Esophagus squamous epithelium (tissue), 5 donors: ENCODE results near the gene SLC38A8. TPM values are rescaled to one million over a fixed set of nuclear protein-coding genes. Genes with fewer than 3 reads are reported as not detected.

ENCODE experiments used
- DNase-seq: peaks from one replicate; lab custom pipeline; 2025; lab: John Stamatoyannopoulos, UW
- H3K27ac ChIP-seq, 4 donors: fragments of 200-600 bp; sonication (generic); one replicate each; pipeline ENCODE4 v1.5.1; 2016 to 2019; ENCODE audit warnings: mild to moderate bottlenecking in 1 of 4
- H3K27me3 ChIP-seq, 4 donors: fragments of 200-600 bp; sonication (generic); 1 replicate in 3 of 4; 2 replicates in 1 of 4; pipeline versions ENCODE4 v1.5.1 to v1.6.0; 2017 to 2021; ENCODE audit warnings: antibody characterized with exemption in 1 of 4
- H3K36me3 ChIP-seq, 3 donors: fragments of 200-600 bp; sonication (generic); one replicate each; pipeline ENCODE4 v1.5.1; 2016 to 2019
- H3K4me1 ChIP-seq, 3 donors: fragments of 200-600 bp; sonication (generic); one replicate each; pipeline ENCODE4 v1.5.1; 2017 to 2019
- H3K4me3 ChIP-seq, 4 donors: fragments of 200-600 bp; sonication (generic); 1 replicate in 3 of 4; 2 replicates in 1 of 4; pipeline ENCODE4 v1.5.1; 2016 to 2019; ENCODE audit warnings: mild to moderate bottlenecking in 2 of 4, moderate library complexity in 1 of 4
- H3K9me3 ChIP-seq, 3 donors: fragments of 200-600 bp; sonication (generic); one replicate each; pipeline ENCODE4 v1.5.1; 2016 to 2019
- CTCF ChIP-seq, 6 experiments: fragments of 450-650 bp in 4 of 6; fragments of 200-600 bp in 2 of 6; sonication (generic) in 2 of 6; IDR thresholded peaks; one replicate each; pipeline ENCODE4 v1.5.1; 2016 to 2019; ENCODE audit warnings: antibody characterized with exemption in 6 of 6, mild to moderate bottlenecking in 4 of 6, moderate library complexity in 4 of 6
- POLR2A ChIP-seq, 4 donors: fragments of 450-650 bp; IDR thresholded peaks; one replicate each; pipeline ENCODE4 v1.6.1; 2017; ENCODE audit warnings: antibody characterized with exemption in 4 of 4, mild to moderate bottlenecking in 4 of 4, moderate library complexity in 3 of 4
- WGBS, 2 donors: methylation state at CpG; one replicate each; pipeline ENCODE4 v1.1.5; 2018; 5-methylcytosine and 5-hydroxymethylcytosine counted together
- intact Hi-C: fragments of 100-400 bp; cut with DNase I; formaldehyde crosslinking; loops from one replicate; pipeline ENCODE4 v1.15.0; 2022
- total RNA-seq, 4 donors: library from RNA; depleted of rRNA; stranded (reverse); fragments of >200 nt; gene quantifications; one replicate each; pipeline ENCODE4 v1.1.0, GENCODE V29; 2016
- donor health status: DM: yes; HTN: yes; CAD: no.

SLC38A8 gene
- total RNA-seq, 4 donors from 2014 or later: not detected

- Histone ChIP-seq H3K4me3 (no peak overlapping the region), H3K9me3 (no peaks in the 10 kb centered on the region), H3K27me3 (peaks cover 0 to 17% (median 0%) of the 10 kb centered on the region in 4 donors), H3K4me1 (no peaks in the 10 kb centered on the region), H3K27ac (no peak overlapping the region), H3K36me3 (peaks cover 10 to 65% (median 19%) of the 10 kb centered on the region in 3 donors)
- no peak for DNase-seq
- 89 to 100% methylated on average over 1 to 13 of the region's 13 CpGs for WGBS, 2 donors
- TF ChIP-seq CTCF (IDR thresholded peaks at IDR 0.05): no peak
- no peak for TF ChIP-seq POLR2A (IDR thresholded peaks at IDR 0.05)
- intact Hi-C loops: no loop called here
Observed at GRCh38 chr16:84048871-84049270, 6.3 kb upstream of the SLC38A8 start.

- H3K9me3 ChIP-seq: no peaks in the 10 kb centered on the region
- H3K27ac ChIP-seq: no peak overlapping the region
- H3K27me3 ChIP-seq: peaks cover 0 to 23% (median 1%) of the 10 kb centered on the region in 4 donors
- H3K36me3 ChIP-seq: peaks cover 8 to 59% (median 14%) of the 10 kb centered on the region in 3 donors
- peaks cover 0 to 1% (median 0%) of the 10 kb centered on the region in 3 donors for H3K4me1 ChIP-seq
- DNase-seq: no peak
- intact Hi-C loops: no loop called here
- WGBS, 2 donors: 71% methylated on average over 7 of the region's 7 CpGs
- TF ChIP-seq CTCF (IDR thresholded peaks at IDR 0.05) (peak in 1 of 6 experiments; percentile 38), POLR2A (IDR thresholded peaks at IDR 0.05) (no peak)
- no peak overlapping the region for H3K4me3 ChIP-seq
Observed at GRCh38 chr16:84048270-84048669, 5.7 kb upstream of the SLC38A8 start.

- Histone ChIP-seq H3K4me1 (peaks cover 0 to 8% (median 0%) of the 10 kb centered on the region in 3 donors), H3K36me3 (peaks cover 8 to 52% (median 12%) of the 10 kb centered on the region in 3 donors), H3K27ac (no peak overlapping the region), H3K4me3 (no peak overlapping the region), H3K27me3 (peaks cover 0 to 29% (median 2%) of the 10 kb centered on the region in 4 donors), H3K9me3 (no peaks in the 10 kb centered on the region)
- no peak for TF ChIP-seq POLR2A (IDR thresholded peaks at IDR 0.05)
- TF ChIP-seq CTCF (IDR thresholded peaks at IDR 0.05): no peak
- intact Hi-C loops: no loop called here
- no peak for DNase-seq
- 80 to 89% methylated on average over 1 to 6 of the region's 6 CpGs for WGBS, 2 donors
Observed at GRCh38 chr16:84047626-84048025, 5.0 kb upstream of the SLC38A8 start.

- H3K4me3 ChIP-seq: no peak overlapping the region
- H3K27ac ChIP-seq: no peak overlapping the region
- peaks cover 0 to 34% (median 2%) of the 10 kb centered on the region in 4 donors for H3K27me3 ChIP-seq
- DNase-seq: no peak
- H3K36me3 ChIP-seq: peaks cover 8 to 48% (median 10%) of the 10 kb centered on the region in 3 donors
- peaks cover 0 to 9% (median 0%) of the 10 kb centered on the region in 3 donors for H3K4me1 ChIP-seq
- WGBS, 2 donors: 82 to 88% methylated on average over 6 of the region's 6 CpGs
- intact Hi-C loops: no loop called here
- no peak for TF ChIP-seq POLR2A (IDR thresholded peaks at IDR 0.05)
- no peak for TF ChIP-seq CTCF (IDR thresholded peaks at IDR 0.05)
- H3K9me3 ChIP-seq: no peaks in the 10 kb centered on the region
Observed at GRCh38 chr16:84047206-84047605, 4.6 kb upstream of the SLC38A8 start.

GRCh38 chr16:84045818-84046470 is 3.3 kb upstream of the SLC38A8 start:
- TF ChIP-seq POLR2A (IDR thresholded peaks at IDR 0.05) (no peak), CTCF (IDR thresholded peaks at IDR 0.05) (no peak)
- 85 to 90% methylated on average over 8 to 14 of the region's 19 CpGs for WGBS, 2 donors

More at GRCh38 chr16:84045818-84046470, 3.3 kb upstream of the SLC38A8 start:
- H3K27ac ChIP-seq: no peak overlapping the region
- no peak for DNase-seq
- H3K36me3 ChIP-seq: peaks cover 8 to 38% (median 9%) of the 10 kb centered on the region in 3 donors
- intact Hi-C loops: no loop called here
- H3K4me3 ChIP-seq: no peak overlapping the region
- no peaks in the 10 kb centered on the region for H3K9me3 ChIP-seq
- H3K27me3 ChIP-seq: peaks cover 0 to 46% (median 2%) of the 10 kb centered on the region in 4 donors
- peaks cover 0 to 14% (median 0%) of the 10 kb centered on the region in 3 donors for H3K4me1 ChIP-seq
